Measurements from ENCODE around the gene LINC00305. TPM values are rescaled to one million over a fixed set of nuclear protein-coding genes. Genes with fewer than 3 reads are reported as not detected.

Gene LINC00305
- total and polyA plus RNA-seq, 2 donors from 2014 or later = not detected

GRCh38 chr18:64137914-64138313 lies 11.0 kb downstream of the LINC00305 start:
- Histone ChIP-seq H3K27me3 (ENCODE audit: control insufficient read depth, insufficient read depth, low read length) (no peaks in the 10 kb centered on the region), H3K36me3 (ENCODE audit: control insufficient read depth in 2 of 3, insufficient read depth in 3 of 3, low read length in 3 of 3) (no peaks in the 10 kb centered on the region), H3K9ac (ENCODE audit: low read length in 3 of 3) (no peak overlapping the region), H3K4me1 (ENCODE audit: control insufficient read depth in 2 of 3, insufficient read depth in 2 of 3, low read depth in 1 of 3, low read length in 3 of 3) (no peaks in the 10 kb centered on the region), H3K9me3 (ENCODE audit: control insufficient read depth in 2 of 3, insufficient read depth in 1 of 3, low read length in 3 of 3) (no peaks in the 10 kb centered on the region), H3K4me3 (ENCODE audit: low read length in 3 of 3) (no peak overlapping the region), H3K27ac (ENCODE audit: low read depth in 2 of 2, low read length in 2 of 2) (no peak overlapping the region)
- no peak for TF ChIP-seq CTCF (IDR thresholded peaks at IDR 0.05; ENCODE audit: borderline replicate concordance, extremely low read depth, insufficient read depth)
- intact Hi-C loops (cut with DNase I) = no loop called here
- FAIRE-seq = no peak
- no peak for DNase-seq

GRCh38 chr18:64134044-64134747 lies 14.7 kb downstream of the LINC00305 start:
- intact Hi-C loops (cut with DNase I) = no loop called here
- DNase-seq = peak in 1 of 5 donors; percentile 7
- H3K4me3 ChIP-seq (ENCODE audit: low read length in 3 of 3) = no peak overlapping the region
- TF ChIP-seq CTCF (IDR thresholded peaks at IDR 0.05; ENCODE audit: borderline replicate concordance, extremely low read depth, insufficient read depth) = no peak
- no peak overlapping the region for H3K9ac ChIP-seq (ENCODE audit: low read length in 3 of 3)
- H3K4me1 ChIP-seq (ENCODE audit: control insufficient read depth in 2 of 3, insufficient read depth in 2 of 3, low read depth in 1 of 3, low read length in 3 of 3) = no peaks in the 10 kb centered on the region
- H3K27me3 ChIP-seq (ENCODE audit: control insufficient read depth, insufficient read depth, low read length) = no peaks in the 10 kb centered on the region
- H3K36me3 ChIP-seq (ENCODE audit: control insufficient read depth in 2 of 3, insufficient read depth in 3 of 3, low read length in 3 of 3) = no peaks in the 10 kb centered on the region
- no peak for FAIRE-seq
- no peaks in the 10 kb centered on the region for H3K9me3 ChIP-seq (ENCODE audit: control insufficient read depth in 2 of 3, insufficient read depth in 1 of 3, low read length in 3 of 3)
- H3K27ac ChIP-seq (ENCODE audit: low read depth in 2 of 2, low read length in 2 of 2) = no peak overlapping the region

GRCh38 chr18:64132871-64133270 lies 16.0 kb downstream of the LINC00305 start:
- intact Hi-C loops (cut with DNase I) = no loop called here
- H3K9ac ChIP-seq (ENCODE audit: low read length in 3 of 3) = no peak overlapping the region
- H3K36me3 ChIP-seq (ENCODE audit: control insufficient read depth in 2 of 3, insufficient read depth in 3 of 3, low read length in 3 of 3) = no peaks in the 10 kb centered on the region
- H3K4me1 ChIP-seq (ENCODE audit: control insufficient read depth in 2 of 3, insufficient read depth in 2 of 3, low read depth in 1 of 3, low read length in 3 of 3) = no peaks in the 10 kb centered on the region
- H3K27me3 ChIP-seq (ENCODE audit: control insufficient read depth, insufficient read depth, low read length) = no peaks in the 10 kb centered on the region
- no peak for DNase-seq
- FAIRE-seq = no peak
- no peak overlapping the region for H3K4me3 ChIP-seq (ENCODE audit: low read length in 3 of 3)
- TF ChIP-seq CTCF (IDR thresholded peaks at IDR 0.05; ENCODE audit: borderline replicate concordance, extremely low read depth, insufficient read depth) = no peak
- H3K9me3 ChIP-seq (ENCODE audit: control insufficient read depth in 2 of 3, insufficient read depth in 1 of 3, low read length in 3 of 3) = no peaks in the 10 kb centered on the region
- no peak overlapping the region for H3K27ac ChIP-seq (ENCODE audit: low read depth in 2 of 2, low read length in 2 of 2)

GRCh38 chr18:64131314-64131713 lies 17.6 kb downstream of the LINC00305 start:
- DNase-seq (no peak), FAIRE-seq (no peak)
- Histone ChIP-seq H3K9me3 (ENCODE audit: control insufficient read depth in 2 of 3, insufficient read depth in 1 of 3, low read length in 3 of 3) (no peaks in the 10 kb centered on the region), H3K4me3 (ENCODE audit: low read length in 3 of 3) (no peak overlapping the region), H3K27me3 (ENCODE audit: control insufficient read depth, insufficient read depth, low read length) (no peaks in the 10 kb centered on the region), H3K27ac (ENCODE audit: low read depth in 2 of 2, low read length in 2 of 2) (no peak overlapping the region), H3K9ac (ENCODE audit: low read length in 3 of 3) (no peak overlapping the region), H3K36me3 (ENCODE audit: control insufficient read depth in 2 of 3, insufficient read depth in 3 of 3, low read length in 3 of 3) (no peaks in the 10 kb centered on the region), H3K4me1 (ENCODE audit: control insufficient read depth in 2 of 3, insufficient read depth in 2 of 3, low read depth in 1 of 3, low read length in 3 of 3) (no peaks in the 10 kb centered on the region)
- intact Hi-C loops (cut with DNase I) = no loop called here
- no peak for TF ChIP-seq CTCF (IDR thresholded peaks at IDR 0.05; ENCODE audit: borderline replicate concordance, extremely low read depth, insufficient read depth)
